NCI-H1092 (cell line): ENCODE results near the gene HTR1B.

ENCODE experiments used
- DNase-seq: peaks from one replicate; lab custom pipeline; 2025; lab: John Stamatoyannopoulos, UW

Gene HTR1B

GRCh38 chr6:77456531-77457248 lies 6.6 kb downstream of the HTR1B start:
- DNase-seq, result no peak

DNA sequence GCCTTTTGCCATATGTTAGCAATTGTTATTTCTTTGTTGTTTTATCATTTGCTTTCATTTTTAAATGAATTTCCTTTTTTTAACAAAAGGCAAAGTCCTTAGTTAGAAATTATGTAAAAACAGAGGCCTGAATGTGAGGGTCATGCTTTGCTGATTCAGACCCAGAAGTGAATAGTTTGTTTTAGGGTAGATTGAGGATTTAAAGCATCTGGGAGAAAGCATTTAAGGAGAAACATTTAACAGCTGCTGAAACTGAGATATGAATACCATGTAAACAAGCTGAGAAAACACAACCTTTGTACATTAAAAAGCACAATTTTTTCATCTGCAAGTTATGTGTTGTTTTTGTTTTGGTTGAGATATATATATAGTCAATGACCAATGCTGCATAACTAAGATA lies 8.0 kb downstream of the HTR1B start:
- no peak for DNase-seq

- no peak for DNase-seq
Measured at GRCh38 chr6:77454386-77454785, 8.9 kb downstream of the HTR1B start.

DNA sequence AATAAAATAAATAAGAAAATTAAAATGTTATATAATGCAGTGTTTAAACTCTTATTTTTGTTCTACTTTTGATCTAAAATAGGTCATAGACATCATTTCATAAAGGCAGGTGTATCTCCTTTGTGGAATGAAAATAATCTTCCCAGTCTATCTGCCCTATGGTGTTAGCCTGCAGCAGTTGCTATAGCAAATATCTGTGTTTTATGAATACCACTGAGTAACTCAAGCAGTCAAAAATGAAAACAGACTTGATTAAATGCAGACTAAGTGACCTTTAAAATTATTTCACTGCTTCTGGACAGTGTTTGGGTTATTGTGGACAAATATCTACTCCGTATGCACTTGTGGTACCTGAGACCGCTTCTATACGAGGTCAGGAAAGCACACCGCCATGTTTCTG lies 11.8 kb downstream of the HTR1B start:
- DNase-seq, result no peak

- DNase-seq, result no peak
Measured at GRCh38 chr6:77450924-77451323, 12.4 kb downstream of the HTR1B start.

DNA sequence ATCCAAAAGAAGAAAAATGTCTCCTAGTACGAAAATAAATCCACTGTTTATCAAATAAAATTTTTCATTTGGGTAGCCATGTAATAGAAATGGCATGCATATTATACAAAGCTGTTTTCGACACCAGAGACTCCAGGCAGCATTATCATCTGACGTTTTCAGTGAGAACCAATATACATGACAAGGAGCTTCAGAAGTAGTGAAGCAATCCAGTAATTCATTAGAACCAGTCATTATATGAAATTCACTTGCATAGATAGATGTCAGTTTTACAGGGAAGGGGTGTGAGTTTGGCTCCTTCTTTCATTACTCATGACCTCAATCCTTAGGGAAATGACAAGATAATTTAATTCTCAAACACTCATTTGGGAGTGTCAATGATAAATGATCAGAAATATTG lies 14.7 kb downstream of the HTR1B start:
- no peak for DNase-seq

DNA sequence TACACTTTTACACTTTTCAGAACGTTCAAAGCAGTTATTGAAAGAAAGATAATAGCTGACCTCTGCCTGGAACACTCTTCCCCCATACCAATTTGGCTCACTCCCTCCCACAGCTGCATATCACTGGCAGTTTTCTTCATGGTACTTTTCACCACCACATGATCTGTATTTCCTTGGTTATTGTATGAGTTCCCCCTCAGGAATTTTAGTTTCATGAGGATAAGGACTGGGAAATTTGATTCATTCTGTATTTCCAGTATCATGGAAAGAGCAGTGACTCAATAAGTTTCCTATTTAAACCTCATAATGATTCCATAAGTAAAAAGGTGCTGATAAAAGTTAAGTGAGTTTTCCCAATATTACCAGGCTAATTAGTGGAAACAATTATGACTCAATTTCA lies 16.0 kb downstream of the HTR1B start:
- no peak for DNase-seq

GRCh38 chr6:77446249-77446648 lies 17.0 kb downstream of the HTR1B start:
- DNase-seq, result no peak

- no peak for DNase-seq
Measured at GRCh38 chr6:77445214-77445613, 18.1 kb downstream of the HTR1B start.

GRCh38 chr6:77440206-77440976 lies 22.9 kb downstream of the HTR1B start:
- DNase-seq, result no peak

DNA sequence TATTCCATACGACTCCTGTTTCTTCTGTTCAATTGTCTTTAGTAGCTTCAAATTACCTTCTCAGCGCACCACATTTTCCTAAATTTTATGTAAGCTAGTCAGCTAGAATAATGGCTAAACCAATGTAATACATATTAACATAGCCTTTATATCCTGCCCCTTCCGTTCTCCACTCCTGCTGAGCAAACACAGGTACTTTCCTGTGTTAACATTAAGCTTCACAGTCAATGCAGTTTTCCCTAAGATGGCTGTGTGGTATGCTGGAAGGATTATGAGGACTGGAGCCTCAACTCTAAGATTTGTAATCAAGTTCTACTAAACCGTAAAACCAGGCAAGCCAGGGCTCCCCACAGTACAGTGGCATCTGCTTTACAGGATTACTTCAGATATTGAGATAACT lies 29.4 kb downstream of the HTR1B start:
- DNase-seq, result no peak

GRCh38 chr6:77430504-77430903 lies 32.8 kb downstream of the HTR1B start:
- DNase-seq, result no peak

DNA sequence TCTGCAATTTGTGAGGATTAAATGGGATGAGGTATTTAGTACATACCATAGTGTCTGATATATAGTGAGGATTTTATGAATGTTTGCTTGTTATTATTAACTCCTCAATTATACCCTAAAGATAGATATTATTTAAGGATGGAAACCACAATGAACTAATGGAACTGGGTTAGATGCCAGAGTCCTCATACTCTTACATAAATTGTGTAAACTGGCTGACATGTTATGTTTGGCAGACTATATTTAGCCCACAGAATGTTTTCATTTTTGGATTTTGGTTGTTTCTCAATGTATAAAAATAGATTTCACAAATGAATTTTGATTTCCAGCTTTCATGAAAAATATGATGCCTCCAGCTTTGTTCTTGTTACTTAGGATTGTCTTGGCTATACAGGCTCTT lies 37.6 kb downstream of the HTR1B start:
- DNase-seq, result no peak

DNA sequence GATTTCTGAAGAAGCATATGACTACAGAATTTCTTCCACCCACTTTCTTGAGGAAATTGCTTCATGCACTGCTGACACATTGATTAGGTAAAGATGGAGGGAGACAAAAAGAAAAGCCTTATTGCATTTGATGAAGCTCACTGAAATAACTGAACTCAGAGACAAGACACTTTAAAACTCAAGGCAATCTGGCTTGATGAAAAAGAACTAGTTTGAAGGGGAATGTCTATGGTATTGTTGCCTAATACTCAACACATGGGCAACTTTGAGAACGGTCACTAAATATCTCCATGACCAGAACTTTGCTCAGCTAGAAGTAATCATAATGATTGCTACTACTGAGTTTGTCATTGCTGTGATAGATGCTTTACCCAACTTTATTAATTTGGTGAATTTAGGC lies 38.1 kb downstream of the HTR1B start:
- DNase-seq, result no peak

DNA sequence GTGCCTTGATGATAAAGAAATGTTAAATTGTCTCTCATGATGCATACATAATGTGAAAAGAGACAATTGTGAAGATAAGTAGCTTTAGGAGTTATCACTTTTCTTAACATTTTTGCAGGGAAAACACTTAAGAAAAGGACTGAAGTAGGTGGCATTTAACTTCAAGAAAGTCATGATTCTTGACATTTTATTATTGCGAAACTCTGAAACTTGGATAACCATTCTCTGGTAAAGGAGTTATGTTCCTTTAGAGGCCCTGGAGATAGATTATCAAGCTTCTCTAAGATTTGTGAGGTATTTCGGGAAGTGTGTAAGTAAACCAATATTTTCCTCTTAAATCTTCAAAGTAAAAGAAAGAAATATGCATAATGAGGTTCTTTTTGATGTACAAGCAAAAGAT lies 38.5 kb downstream of the HTR1B start:
- DNase-seq, result no peak

GRCh38 chr6:77416839-77417238 lies 46.5 kb downstream of the HTR1B start:
- DNase-seq, result no peak

DNA sequence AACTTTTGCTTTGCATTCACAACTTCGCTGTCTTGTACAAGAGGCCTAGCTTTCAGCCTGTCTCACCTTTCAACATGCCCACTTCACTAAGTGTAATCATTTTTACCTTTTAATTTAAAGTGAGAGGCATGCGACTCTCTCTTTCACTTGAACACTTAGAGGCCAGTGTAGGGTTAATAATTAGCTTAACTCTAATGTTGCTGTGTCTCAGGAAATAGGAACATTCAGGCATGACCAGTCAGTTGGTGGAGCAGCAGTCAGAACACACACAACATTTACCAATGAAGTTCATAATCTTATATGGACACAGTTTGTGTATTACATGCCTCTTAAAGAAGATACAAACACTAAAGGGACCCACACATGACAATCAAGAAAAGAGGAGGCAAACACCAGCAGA lies 47.6 kb downstream of the HTR1B start:
- no peak for DNase-seq
